Measurements from ENCODE around the gene GOLGA6A.
"Not testable (repeated sequence)": the region's sequence is repeated elsewhere in the genome, so short reads cannot be mapped to it uniquely, and the experiment has no call there.

GOLGA6A gene

DNA sequence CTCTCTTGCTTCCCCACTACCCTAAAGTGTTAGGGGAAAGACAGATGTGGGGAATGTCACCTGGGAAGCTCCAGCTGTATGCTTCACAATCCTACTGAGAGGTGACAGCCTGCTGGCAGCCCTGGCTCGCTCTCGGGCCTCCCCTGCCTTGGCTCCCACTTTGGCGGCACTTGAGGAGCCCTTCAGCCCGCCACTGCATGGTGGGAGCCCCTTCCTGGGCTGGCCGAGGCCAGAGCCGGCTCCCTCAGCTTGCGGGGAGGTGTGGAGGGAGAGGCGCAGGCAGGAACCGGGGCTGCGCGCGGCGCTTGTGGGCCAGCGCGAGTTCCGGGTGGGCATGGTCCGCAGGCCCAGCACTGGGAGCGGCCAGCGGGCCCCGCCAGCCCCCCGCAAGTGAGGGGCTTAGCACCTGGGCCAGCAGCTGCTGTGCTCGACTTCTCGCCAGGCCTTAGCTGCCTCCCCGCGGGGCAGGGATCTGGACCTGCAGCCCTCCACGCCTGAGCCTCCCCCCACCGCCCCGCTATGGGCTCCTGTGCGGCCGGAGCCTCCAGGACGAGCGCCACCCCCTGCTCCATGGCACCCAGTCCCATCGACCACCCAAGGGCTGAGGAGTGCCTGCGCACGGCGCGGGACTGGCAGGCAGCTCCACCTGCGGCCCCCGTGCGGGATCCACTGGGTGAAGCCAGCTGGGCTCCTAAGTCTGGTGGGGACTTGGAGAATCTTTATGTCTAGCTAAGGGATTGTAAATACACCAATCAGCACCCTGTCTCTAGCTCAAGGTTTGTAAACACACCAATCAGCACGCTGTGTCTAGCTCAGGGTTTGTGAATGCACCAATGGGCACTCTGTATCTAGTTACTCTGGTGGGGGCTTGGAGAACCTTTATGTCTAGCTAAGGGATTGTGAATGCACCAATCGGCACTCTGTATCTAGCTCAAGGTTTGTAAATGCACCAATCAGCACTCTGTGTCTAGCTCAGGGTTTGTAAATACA, 29.8 kb downstream of the GOLGA6A start:
- DNase-seq (ENCODE audit: low spot score), result not testable (repeated sequence)

DNA sequence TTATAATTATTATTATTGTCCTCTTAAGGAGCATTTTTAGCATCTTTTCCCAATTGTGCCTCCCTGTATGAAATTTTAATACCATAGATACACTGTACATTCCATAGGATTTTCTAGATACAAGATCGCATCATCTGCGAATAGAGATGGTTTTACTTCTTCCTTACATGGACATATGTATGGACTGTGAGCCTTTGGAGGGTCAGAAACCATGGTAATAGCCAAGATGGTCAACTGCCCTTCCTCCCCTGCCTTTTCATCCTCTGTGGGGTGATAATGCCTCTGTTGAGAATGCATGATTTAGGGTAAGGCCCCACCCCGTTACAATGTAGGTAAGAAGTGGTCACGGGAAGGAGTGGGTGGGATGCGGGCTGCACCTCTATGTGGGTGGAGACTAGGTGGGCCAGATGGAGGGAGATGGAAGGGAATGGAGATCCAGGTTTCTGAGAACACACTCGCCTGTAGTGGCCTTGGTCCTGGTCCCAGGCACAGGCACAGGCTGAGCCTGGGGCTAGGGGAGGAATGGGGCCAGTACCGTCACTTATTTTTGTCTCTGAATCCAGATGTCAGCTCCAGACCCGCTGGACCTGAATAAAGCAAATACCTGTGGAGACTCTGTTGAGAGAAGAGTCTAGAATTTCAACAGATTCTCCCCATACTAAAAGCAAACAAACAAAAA, 31.7 kb downstream of the GOLGA6A start:
- no peak for DNase-seq (ENCODE audit: low spot score)

- DNase-seq (ENCODE audit: low spot score), result no peak
Observed at GRCh38 chr15:74050127-74050526, 32.2 kb downstream of the GOLGA6A start.

- DNase-seq (ENCODE audit: low spot score), result no peak
Observed at GRCh38 chr15:74046275-74046674, 36.1 kb downstream of the GOLGA6A start.

DNA sequence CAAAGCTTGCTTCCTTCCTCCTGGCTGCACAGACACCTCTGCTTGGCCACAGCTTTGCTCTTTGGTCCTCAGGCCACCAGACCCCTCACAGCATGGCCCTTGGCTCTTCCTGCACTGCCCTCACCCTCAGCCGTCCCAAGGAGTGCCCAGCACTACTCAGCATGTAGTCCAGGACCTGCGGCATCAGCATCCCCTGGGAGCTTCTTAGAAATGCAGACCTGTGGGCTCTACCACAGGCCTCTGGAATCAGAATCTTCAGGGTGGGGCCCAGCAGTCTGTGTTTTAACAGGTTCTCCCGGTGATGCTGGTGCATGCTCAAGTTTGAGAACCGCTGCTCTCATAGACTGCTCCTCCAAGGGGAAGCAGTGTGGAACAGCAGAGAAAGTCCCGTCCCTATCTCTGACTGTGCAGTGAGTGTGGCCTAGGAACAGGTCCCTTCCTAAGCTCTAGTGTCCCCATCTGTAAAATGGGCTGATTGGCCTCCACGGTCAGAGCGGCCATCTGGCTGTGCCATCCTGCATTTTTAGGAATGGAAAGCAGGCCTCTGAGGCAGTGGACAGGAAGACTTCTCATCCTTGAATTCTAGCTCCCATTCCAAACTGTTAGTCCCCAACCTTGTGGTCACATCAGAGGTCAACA, 36.6 kb downstream of the GOLGA6A start:
- DNase-seq (ENCODE audit: low spot score), result no peak

- no peak for DNase-seq (ENCODE audit: low spot score)
Observed at GRCh38 chr15:74045184-74045583, 37.2 kb downstream of the GOLGA6A start.

- DNase-seq (ENCODE audit: low spot score), result no peak
Observed at GRCh38 chr15:74044267-74045110, 37.9 kb downstream of the GOLGA6A start.

DNA sequence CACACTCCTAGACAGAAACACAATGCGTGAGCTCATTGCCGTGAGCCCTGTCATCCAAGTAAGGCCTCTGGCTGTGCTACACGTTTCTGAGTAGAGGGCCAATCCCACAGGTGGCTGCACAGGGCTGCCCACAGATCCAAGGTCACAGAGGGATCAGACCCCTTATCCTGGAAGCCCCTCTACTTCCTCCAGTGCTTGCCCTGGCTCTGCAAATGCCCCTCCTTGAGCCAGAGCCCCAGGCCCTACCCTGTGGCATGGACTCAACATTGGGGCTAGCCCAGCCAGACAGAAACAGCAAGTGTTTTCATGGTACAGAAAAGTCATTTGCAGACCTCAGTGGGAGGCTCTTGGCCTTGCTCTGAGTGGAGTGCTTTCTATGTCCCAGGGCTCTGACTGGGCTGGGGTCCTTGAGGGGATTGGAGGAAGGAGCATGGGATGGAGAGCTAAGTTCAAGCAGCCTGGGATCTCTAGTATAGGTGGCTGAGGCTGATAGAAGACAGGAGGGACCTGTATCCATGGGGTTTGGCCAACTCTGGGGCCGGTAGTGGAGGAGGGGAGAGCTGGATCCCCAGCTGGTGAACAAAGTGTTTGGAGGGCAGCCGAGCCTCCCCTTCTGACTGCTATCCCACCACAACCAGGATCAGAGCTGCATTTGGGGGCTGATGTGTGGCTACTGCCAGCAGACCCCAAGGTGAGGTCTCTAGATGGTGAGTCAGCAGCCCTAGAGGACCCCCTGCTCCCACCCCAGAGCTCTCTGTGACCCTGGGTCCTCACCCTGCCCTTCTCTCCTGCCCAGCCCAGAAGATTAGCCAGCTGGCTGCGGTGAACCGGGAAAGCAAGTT, 38.7 kb downstream of the GOLGA6A start:
- no peak for DNase-seq (ENCODE audit: low spot score)

- no peak for DNase-seq (ENCODE audit: low spot score)
Observed at GRCh38 chr15:74042603-74043424, 39.5 kb downstream of the GOLGA6A start.

DNA sequence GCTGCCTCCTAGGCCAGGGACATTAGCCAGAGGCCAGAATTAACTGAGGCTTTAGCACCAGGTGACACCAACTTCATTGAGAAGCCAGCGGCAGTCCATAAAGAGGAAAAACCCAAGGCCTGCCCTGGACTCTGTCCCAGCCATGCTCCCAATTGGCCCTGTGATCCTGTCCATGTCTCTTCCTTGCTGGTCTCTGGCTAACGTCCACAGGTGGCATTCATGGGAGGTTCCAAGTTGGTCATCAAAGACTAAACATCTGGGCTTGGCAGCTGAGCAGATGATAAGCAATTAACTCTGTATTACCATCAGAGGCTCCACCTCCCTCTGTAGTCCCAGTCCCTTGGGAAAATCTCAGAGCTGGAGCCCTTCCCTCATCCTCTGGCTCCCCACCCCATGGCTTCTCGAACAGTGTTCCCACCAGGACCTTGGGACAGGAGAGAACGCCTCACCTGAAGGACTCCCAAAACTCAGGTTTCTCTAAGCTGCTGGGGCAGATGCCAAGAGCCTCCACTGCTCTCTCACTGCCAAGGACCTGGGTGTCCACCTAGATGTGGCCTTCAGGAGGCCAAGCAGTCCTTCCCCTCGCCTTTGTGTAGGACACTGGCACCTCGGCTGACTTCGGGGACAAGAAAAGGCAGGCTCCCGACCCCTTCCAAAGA, 40.4 kb downstream of the GOLGA6A start:
- no peak for DNase-seq (ENCODE audit: low spot score)

GRCh38 chr15:74041311-74041756, 41.0 kb downstream of the GOLGA6A start:
- DNase-seq (ENCODE audit: low spot score), result no peak

DNA sequence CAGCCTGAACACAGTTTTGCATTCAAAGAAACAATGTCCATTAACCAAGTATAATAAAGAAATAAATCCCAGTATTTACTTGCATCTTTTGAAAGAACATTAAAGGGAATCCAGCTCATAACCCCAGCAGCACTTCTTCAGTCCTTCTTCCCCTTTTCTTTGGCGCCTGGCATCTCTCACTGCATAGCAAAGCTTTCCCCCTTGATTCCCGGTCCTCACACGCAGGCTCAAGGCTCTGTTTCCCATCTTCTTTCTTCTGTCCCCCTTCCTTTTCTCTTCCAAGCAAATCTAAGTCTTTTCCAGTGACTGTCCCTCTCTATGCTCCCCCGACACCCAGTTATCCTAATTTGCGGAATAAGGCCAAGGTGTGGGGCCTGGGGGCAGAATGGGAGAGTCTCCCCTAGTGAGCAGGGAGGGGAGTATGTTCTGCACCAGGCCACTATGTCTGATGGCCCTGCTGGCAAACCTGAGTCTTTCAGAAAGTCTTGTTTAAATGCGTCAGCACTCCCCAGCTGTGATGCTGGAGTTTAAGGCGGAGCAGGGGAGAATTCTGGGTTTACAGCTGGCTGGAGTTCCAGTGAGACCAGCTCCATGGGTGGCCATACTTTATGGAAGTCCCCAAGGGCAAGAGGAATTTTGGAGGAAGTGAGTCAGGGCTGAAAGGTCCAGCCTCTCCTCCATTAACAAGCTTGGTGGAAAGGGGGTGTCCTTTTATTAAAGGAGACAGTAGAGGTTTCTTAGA, 42.1 kb downstream of the GOLGA6A start:
- no peak for DNase-seq (ENCODE audit: low spot score)

GRCh38 chr15:74039656-74040010, 42.7 kb downstream of the GOLGA6A start:
- no peak for DNase-seq (ENCODE audit: low spot score)

DNA sequence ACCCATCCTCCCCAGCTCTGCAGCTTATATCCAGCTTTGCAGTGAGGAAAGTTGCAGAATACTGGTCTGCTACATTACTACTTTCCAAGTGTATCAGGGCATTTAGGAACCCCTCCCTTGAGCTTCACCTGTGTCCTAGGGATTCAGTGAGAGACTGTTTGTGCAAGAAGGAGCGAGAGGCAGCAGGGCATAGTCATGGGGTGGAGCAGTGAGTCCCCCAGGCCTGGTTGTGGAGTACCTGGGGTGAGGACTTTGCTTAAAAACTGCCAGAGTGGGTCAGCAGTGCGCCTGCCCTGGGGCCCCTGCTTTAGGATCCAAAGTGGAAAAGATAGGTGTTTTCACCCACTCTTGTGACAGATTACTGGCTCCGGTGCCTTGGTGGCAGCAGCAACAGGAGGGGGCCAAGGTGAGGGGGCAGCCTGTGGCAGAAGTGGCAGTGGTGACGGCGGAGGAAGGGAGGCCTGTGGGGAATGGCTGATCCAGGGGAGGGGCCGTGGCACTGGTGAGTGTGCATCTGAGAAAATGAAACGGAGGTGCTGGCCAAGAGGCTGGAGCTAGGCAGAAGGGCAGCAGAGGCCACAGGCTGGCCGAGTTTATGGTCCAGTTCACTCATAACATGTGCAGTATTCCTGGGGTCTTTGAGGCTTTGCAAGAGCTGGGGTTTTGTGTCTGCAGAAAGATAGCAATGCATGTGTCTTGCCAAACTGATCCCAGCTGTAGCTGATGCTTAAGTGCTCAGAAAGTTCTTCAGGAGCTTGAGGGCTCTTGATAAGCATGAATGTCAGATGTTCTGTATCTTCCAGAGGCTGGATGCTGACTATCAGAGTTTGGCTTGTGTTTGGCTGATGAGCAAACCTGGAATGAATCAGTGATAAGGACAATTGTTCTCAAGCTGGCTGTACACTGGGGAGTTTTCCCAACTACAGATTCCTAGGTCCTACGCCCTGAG, 43.4 kb downstream of the GOLGA6A start:
- DNase-seq (ENCODE audit: low spot score), result no peak

- no peak for DNase-seq (ENCODE audit: low spot score)
Observed at GRCh38 chr15:74037171-74038117, 44.9 kb downstream of the GOLGA6A start.
